Neural cell (in vitro differentiated cells): ENCODE measurements around the gene TFF2.

Experiments
- CTCF ChIP-seq: fragments of 450-650 bp; IDR thresholded peaks from 2 replicates; pipeline ENCODE4 v1.5.1; 2014; ENCODE audit warnings: antibody characterized with exemption, mild to moderate bottlenecking, moderate library complexity; ENCODE audit not compliant: poor library complexity, severe bottlenecking
- EP300 ChIP-seq: fragments of 450-650 bp; conservative IDR thresholded peaks from 2 replicates; pipeline ENCODE4 v1.6.1; 2014; ENCODE audit warnings: antibody characterized with exemption, mild to moderate bottlenecking, moderate library complexity; ENCODE audit not compliant: poor library complexity, severe bottlenecking
- EZH2 ChIP-seq: fragments of 200-600, 300-800 bp; shearing (Covaris generic), sonication (generic); IDR thresholded peaks from 2 replicates; pipeline ENCODE4 v1.6.1; 2014; ENCODE audit warnings: antibody characterized with exemption, low read length, borderline replicate concordance, mild to moderate bottlenecking; ENCODE audit not compliant: insufficient read depth, poor library complexity, severe bottlenecking
- POLR2AphosphoS5 ChIP-seq: IDR thresholded peaks from 2 replicates; pipeline ENCODE4 v1.6.1; 2012
- REST ChIP-seq: IDR thresholded peaks from 2 replicates; pipeline ENCODE4 v1.6.1; 2012; ENCODE audit warnings: borderline replicate concordance
- SMC3 ChIP-seq: fragments of 450-650 bp; conservative IDR thresholded peaks from 2 replicates; pipeline ENCODE4 v1.6.1; 2014; ENCODE audit warnings: antibody characterized with exemption, mild to moderate bottlenecking, moderate library complexity; ENCODE audit not compliant: poor library complexity
- TAF1 ChIP-seq: IDR thresholded peaks from 2 replicates; pipeline ENCODE4 v1.6.1; 2012; ENCODE audit warnings: low read depth

- TF ChIP-seq CTCF (no peak), EZH2 (no peak), POLR2AphosphoS5 (no peak), TAF1 (no peak), SMC3 (no peak), REST (no peak), EP300 (no peak)
Observed at GRCh38 chr21:42358937-42359336, 8.1 kb upstream of the TFF2 start.
